NCI-H2107 (cell line): ENCODE data around the gene LRRC32.

ENCODE experiments used
- DNase-seq: peaks from one replicate; lab custom pipeline; 2025; lab: John Stamatoyannopoulos, UW

The LRRC32 gene

DNA sequence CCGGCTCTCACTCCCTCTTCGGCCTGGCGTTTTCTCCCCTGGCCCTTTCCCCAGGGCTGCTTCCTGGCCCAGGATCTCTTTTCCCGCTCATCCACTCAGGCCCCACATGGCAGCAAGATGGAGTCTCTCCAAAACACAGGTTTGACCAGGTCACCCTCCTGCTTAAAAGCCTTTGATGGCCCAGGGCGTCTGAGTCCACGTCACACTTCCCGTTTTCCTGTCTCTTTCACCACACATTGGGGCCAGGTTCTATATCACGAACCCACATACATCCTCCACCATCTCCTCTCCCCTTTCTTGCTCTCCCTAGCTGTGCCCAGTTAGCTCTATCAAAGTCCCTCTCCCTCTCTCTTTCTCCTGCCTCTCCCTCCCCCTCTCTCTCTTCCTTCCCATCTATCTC lies 7.8 kb upstream of the LRRC32 start:
- DNase-seq, result no peak

DNA sequence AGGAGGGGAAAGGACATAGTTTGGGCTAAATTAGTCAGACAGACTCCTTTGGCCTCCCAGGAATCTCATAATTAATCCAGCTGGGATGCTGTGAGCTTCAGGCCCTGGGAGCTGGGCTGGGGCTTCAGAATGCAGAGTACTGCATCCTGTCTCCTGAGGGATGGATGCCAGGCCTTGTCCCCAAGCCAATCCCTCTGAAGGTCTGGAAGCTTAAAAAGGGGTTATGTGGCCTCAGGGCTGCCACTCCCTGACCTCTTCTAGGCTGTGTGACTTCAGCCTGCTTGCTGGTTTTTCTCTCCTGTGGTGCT lies 6.9 kb upstream of the LRRC32 start:
- no peak for DNase-seq

DNA sequence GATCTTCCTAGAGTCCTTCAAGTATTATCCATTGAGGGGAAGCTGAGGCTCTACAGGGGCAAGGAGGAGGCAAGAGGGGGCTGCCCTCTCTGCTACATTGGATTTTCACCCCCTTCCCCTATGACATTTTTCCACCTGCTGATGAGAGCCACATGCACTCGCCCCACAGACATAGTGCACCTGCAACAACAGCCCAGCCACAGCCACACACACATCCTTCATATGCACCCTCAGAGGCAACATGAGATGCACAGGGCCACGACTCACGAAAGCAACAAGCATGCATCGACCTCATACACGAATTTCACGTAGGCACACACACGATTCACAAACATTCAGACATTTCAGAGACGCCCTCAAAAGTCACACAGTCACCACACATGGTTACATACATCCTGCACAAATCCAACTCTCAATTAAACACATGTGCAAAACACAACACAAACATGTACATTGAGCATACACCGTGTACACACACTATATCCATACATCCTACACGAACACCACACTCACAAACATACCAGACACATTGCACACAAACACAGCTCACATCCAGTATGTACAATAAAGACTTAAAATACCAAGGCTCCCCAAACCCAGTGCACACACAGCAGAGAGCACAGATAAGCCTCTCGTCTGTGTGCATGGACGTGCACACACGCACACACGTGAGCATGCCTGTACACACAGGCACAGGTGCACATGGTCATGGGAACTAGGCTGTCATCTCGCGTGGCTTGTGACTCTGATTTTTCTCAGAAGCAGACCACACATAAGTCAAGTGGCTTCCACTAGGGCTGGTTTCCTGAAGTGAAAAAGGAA lies 6.3 kb upstream of the LRRC32 start:
- DNase-seq, result no peak

DNA sequence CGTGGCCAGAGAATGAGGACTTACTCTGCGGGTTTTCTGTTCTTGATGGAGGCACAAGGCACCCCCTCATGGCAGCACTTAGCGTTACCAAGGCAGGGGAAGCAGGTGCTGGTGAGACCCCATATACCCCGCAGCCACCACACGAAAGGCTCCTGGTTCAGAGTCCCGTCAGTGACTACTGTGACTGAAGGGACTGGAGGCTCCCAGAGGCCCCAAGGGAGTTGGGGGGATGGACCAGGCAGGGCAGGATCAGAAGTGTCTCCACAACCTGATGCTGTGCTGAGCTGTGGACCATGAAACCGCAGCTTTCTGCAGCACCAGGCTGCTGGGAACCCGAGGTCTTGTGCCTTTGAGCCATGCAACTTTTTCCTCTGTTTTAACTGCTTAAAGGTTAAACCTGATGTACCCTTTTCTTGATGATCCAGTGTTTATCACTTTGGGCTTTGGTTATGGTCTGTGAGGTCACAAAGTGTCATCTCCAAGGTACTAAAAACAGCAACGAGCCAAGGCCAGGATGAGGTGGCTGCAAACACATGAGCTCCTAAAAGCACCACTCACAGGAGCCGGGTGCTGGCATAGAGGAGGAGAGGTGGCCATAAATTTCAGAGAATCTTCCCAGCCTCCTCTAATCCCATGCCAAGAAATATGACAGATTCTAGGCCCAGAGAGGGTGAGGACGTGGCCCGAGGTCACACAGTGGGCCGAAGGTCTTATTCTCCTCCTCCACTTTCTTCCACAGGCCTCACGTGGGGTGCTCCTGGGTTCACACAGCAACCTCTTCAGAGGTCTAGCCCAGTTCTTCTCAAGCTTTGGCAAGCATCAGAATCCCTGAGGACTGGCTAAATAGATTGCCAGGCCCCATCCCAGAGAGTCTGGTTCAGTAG lies 4.2 kb upstream of the LRRC32 start:
- DNase-seq, result no peak

DNA sequence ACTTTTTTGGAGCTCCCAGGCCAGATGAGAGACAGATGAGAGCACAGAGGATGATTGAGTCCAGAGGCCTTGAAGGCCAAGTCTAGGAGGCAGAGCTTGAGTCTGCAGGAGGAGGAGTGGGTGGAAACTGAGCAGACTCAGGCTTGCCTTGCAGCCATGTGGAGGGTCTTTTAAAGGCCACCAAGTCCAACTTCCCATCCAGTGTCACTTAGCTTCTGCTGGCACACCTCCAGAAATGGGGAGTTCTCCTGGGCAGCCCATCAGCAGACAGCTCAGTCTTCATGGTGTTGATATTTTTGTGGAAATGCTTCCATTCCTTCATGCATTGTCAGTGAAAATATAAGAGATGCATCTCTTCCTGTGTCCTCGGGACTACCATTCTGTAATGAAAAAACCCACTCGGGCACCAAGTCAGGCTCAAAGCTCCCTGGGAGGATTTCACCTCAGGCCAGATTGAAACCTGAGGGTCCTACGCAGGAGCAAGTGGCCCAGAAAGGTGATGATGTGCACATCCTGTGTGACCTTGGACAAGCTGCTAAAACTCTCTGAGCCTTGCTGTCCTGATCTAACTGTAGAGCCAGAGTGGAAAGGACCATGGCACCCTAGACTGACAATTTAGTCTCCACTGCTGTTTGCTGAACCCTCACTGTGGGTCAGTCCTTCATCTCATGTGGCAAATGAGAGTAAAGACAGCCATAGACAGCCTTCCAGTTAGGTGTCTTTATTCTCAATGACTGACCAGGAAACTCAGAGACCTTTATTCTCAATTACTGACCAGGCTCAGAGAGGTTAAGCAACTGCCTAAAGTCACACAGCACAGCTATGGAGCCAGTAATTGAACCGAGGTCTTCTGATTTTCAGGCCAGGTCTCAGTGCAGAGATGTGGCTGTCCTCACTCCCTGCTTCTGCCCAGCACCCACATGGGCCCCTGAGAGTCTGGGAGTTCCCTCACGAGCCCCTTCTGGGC lies 2.9 kb upstream of the LRRC32 start:
- no peak for DNase-seq

DNA sequence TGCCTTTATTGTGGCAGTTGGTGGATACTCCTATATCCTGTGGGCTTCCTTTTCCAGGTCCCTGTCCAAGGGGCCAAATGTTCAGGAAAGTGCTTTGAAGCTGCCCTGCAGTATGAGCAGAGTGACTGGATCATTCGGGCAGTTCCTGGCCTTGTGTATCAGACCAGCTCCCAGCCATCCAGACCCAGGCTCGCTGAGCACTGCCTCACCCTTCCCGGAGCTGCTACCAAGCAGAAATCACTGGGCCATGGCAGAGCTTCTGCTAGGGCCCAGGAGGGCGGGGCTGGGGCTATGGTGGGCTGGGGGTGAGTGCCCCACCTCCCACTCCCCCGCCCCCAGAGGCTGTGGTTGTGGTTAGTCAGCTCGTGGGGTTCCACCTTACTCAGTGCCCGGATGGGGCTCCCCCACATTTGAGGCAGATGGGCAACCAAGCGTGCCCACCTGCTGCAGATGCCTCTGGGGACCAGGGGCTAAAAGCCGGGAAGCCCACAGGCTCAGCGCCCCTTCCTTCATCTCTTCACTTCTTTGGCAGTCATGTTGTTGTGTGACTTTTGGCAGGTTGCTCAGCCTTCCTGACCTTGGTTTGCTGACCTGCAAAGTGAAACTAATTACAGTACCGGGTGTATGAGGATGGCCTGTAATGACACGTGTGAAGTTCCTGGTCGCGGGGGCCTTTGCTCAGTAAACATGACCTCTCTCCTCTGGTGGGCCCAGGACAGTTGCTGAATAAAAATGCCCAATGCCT lies 2.1 kb upstream of the LRRC32 start:
- no peak for DNase-seq

DNA sequence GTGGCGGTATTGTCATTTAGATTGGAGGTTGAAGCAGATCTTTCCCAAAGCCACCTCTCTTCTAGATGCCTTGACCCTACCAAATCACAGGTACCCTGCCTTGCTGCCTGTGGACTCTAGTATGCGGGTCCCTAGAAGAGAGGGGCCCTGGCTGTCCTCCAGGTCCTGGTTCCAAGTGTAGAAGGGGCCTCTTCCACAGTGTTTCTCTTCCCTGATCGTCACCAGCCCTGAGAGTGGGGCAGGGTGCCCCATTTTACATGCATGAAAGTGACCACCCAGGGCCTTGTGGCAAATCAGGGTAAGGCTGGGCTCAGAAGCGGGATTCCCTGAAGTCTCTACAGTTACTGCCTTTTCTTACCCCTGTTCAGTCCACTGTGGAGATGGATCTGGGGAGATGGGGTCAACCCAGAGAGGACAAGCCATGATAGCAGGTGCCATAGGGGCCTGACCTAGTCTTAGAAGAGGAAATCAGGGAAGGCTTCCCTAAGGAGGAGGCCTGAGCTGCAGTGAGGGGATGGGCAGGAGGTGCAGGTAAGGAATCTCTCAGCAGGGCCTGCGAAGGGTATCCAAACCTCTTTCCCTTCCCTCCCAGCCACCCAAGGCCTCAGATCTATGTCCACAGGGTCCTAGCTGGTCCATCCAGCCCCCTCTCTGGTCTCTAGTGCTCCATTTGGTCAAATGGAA lies 1.2 kb upstream of the LRRC32 start:
- no peak for DNase-seq

DNA sequence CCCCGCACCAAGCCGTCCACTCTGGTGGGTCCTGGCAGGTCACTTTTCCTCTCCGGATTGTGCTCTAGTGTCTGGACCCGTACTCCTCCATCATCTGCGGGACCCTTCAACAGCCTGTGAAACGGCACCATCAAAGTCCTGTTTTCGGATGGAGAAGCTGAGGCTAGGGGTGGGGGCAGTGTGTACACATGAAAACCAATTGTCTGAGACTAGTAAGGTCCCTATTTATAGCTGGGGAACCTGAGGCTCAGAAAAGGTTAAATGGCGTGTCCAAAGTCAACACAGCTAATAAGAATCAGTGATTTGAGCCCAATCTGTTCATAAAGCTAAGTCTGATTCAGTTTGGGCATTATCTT lies 668 bp upstream of the LRRC32 start:
- DNase-seq, result no peak

DNA sequence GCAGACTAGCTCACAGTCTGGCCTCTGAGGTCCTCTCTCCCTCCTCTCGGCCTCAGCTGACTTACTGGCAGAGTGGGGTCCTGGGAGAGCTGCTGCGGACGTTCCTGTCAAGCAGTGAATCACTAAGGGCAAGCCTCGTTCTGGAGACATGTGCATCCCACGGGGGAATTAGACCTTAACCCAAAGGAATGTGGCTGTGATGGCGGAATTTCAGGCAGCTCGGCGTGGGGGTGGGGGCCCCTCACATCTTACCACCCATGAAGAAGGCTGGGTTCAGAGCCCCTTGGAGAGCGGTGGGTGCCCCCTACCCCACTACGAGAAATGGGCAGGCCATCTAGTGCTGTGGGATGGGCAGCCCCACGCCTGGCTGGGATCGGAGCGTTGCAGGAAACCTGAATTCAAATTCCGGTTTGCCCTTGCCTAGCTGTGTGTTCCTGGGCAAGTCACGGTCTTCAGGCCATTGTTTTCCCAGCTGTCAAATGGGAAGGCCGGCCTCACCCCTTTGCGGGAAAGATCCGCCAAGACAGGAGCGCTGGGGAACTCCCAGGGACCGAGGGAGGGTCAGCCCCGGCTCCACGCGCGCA lies 554 bp downstream of the LRRC32 start:
- DNase-seq, result no peak

DNA sequence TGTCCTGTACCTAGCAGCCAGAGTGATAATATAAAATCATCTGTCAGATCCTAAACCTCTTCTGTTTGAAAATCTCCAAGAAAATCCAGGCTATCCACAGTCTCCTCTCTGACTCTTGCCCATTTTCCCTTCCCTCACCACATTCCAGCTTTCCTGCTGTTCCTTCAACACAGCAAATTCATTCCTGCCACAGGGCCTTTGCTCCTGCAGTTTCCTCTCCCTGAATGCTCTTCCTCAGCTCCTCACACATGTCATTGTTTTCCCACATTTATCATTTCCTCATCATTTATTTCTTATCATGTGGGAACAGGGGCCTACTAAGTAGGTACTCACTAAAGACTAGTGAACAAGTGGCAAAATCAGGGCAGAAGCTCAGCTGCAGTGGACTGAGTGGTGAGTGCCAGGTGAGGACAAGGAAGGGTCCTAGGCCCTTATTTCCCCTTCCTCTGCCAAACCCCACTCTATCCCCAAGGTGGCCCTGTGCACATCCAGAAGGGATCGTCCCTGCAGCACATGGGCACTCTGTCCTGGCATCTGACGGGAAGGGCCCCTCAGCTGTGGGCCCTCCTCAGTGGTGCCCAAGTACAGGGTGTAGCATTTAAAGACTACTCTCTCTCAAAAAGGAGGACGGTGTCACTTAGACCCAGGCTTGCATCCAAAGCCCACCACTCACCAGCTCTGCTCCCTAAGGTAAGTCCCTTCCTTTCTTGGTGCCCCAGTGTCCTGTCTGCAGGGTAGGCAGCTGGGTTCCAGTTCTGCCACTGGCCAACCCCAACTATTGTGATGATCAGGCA lies 2.0 kb downstream of the LRRC32 start:
- no peak for DNase-seq

DNA sequence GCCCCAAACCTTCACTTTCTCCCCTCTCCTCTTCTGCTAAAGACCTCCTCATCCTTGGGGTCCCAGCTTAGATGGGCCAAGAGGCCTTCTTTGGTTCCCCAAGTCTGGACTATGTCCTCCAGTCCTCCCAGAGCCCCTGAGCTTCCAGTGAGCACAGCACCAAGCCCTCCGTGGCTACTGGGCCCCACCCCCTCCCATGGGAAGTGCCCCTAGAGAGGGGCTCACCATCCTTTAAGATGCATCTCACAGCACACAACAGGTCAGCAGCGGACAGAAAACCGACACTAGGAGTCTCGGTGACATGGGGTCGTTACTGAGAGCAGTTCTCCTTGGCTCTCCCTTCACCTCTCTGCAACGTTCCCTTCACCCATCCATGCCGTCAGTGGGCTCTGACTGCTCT lies 2.7 kb downstream of the LRRC32 start:
- no peak for DNase-seq

DNA sequence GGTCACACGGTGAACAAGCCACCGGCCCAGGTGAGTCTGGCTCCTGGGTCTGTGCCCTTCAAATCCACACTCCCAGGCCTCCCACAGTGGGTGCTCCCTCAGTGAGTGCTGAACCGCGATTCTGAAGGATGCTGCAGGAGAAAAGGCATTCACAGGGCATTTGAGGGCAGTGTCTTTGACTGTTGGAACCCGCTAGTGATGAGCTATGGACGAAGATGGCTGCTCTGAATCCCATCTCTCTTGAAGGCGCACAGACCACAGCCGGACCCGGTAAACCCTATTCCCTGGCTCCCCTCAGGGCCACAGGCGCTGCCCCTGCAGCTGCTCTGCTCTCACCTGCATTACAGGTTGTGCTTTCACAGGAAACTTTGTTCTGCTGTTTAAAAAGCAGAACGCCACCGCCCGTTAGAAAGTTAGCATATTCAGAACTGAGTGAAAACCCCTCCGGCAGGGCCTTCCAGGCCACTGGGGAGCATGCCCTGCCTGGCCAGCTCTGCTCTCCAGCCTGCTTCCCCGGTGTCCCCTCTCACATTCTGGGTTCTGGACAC lies 3.2 kb downstream of the LRRC32 start:
- DNase-seq, result no peak

DNA sequence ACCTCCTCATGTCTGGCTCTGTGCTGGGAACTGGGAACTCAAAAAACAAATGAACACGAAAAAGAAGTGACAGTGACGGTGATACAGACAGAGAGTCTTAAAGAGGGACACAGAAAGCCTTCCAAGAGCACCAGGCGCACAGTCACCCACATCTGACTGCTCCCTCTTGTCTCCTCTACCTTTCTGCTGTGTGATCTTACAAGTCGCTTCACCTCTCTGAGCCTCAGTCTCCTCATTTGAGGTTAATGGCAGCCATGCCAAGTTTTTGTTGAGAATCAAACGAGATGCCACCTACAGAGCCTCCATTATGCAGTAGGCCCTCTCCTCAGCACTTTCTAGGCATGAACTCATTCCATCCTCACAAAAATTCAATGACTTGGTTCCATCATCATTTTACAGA lies 3.7 kb downstream of the LRRC32 start:
- no peak for DNase-seq

DNA sequence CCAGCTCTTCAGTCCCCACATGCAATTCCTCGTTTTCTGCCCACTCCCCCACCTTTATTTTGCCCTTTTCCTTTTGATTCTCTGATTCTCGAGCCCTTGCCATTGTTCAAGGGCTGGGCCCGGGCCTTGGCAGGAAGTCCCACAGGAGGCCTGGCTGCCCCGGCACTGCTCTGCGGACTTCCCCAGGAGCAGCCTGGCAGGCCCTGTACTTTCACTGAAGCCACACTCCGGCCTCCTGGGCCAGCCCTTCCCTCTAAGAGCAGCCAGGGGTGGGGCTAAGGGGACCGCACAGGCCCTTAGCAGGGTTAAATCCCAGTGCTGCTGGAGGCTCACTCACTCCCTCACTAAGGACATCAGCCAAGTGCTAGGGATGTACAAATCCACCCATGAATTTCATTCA lies 4.1 kb downstream of the LRRC32 start:
- DNase-seq, result no peak

DNA sequence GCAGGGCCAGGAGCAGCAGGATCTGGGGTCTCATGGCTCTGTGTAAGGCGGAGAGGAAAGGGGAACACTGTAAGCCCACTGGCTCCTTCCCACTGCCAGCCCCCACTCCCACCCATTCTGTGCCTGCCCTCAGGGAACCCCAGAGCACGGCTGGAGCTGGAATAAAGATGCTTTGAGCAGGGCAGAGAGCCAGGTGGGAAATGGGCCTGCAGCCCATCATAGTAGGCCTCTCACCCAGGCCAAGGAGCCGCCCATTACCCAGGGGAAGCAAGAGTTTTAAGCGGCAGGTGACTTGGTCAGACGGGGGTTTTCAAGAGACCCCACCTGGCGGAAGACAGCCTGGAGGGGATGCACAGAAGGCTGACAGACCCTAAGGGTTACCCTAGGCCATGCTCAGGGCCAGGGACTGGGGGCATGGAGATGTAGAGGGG lies 4.6 kb downstream of the LRRC32 start:
- DNase-seq, result no peak

DNA sequence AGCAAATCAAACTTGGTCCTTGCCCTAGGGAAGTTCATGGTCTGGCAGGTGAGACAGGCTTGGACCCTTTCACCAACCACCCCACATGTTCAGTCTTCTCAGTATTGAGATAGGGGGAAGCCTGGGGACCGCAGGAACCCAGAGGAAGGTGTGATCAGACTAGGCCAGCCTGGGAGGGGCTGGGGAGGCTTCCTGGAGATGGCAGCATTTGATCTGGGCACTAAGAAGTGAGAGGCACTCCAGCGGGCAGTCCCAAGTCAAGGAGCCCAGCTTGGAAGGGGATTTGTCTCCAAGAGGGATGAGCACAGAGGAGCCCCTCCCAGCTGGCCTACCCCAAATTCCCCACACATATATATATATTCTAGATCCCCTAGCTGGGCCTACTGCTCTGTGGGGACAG lies 5.4 kb downstream of the LRRC32 start:
- DNase-seq, result no peak

DNA sequence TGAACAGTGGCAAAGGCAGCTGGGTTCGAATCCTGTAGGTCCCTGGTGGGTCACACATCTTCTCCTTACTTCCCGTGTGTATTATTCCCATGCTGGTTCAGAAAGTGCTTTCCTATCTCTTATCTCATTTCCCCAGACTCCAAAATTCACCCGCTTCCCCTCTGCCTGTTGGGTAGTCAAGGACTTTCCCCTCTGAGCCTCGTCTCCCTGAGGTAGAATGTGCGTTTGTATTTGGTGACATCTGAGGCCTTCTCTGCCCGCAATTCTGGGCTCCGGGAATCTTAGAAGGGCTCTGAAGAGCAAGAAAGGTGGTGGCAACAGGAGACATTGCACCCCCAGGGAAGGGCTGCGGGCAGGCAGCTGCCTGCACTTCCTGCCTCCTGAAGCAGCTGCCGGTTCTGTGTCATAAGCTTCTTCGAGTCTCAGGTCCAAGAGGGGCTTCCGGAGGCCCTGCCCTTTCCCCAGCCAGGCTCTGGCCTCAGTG lies 5.9 kb downstream of the LRRC32 start:
- DNase-seq, result no peak

DNA sequence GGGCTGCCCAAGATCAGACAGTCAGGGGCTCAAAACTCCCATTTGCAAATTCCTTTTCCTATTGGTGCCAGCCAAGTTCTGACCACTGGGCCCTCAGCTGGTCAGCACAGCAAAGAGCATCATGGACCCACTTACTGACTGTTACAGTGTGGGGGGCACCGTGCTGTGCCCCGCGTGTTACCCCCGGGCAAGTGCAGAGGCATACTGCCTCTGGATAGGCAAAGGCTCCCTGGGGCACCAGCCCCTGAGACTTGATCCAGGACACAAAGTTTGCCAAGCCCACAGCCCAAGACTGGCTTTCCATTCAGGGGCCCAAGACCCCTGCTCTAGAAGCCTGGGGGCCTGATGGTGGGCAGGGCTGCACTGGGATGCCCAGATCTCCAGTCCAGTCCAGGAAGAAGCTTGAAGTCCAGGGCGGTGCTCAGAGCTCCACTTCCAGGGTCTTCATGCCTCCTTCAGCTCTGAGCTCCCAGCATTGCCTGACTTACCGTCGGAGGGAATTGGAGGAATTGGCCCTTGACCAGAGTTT lies 6.6 kb downstream of the LRRC32 start:
- no peak for DNase-seq

DNA sequence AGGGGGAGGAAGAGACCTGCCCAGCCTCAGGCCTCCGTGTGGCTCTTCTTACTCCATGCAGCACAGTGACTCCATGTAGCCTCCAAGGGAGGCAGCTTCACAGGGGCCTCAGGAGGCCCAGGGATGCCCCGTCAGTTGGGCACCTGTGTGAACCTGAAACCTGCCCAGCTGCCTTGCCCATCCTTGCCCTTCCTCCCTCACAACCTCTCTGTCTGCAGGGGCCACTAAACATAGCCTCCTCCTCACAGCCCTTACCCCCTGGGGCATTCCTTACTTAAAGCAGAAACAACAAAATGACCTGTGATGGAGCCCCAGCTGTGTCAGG lies 7.1 kb downstream of the LRRC32 start:
- no peak for DNase-seq
